Esophagus muscularis mucosa (tissue), 4 donors: ENCODE data around the gene RHPN2.

ENCODE experiments used
- EP300 ChIP-seq: sonication (generic); formaldehyde crosslinking; IDR thresholded peaks from one replicate; pipeline ENCODE4 v1.6.1; 2017; ENCODE audit warnings: antibody characterized with exemption
- POLR2A ChIP-seq: fragments of 450-650 bp; IDR thresholded peaks from one replicate; pipeline ENCODE4 v1.6.1; 2017; ENCODE audit warnings: antibody characterized with exemption, moderate library complexity, mild to moderate bottlenecking, low read depth
- POLR2AphosphoS5 ChIP-seq, 2 donors: sonication (generic); formaldehyde crosslinking; IDR thresholded peaks; one replicate each; pipeline ENCODE4 v1.6.1; 2017; ENCODE audit warnings: antibody characterized with exemption in 2 of 2
- TF ChIP-seq, protein P1 (sequence below), 3 experiments: fragments of 200-600 bp in 2 of 3; fragments of 450-650 bp in 1 of 3; sonication (generic) in 2 of 3; IDR thresholded peaks; one replicate each; pipeline ENCODE4 v1.5.1; 2017 to 2019; ENCODE audit warnings: antibody characterized with exemption in 3 of 3, mild to moderate bottlenecking in 2 of 3, moderate library complexity in 1 of 3

- TF ChIP-seq, protein P1, sequence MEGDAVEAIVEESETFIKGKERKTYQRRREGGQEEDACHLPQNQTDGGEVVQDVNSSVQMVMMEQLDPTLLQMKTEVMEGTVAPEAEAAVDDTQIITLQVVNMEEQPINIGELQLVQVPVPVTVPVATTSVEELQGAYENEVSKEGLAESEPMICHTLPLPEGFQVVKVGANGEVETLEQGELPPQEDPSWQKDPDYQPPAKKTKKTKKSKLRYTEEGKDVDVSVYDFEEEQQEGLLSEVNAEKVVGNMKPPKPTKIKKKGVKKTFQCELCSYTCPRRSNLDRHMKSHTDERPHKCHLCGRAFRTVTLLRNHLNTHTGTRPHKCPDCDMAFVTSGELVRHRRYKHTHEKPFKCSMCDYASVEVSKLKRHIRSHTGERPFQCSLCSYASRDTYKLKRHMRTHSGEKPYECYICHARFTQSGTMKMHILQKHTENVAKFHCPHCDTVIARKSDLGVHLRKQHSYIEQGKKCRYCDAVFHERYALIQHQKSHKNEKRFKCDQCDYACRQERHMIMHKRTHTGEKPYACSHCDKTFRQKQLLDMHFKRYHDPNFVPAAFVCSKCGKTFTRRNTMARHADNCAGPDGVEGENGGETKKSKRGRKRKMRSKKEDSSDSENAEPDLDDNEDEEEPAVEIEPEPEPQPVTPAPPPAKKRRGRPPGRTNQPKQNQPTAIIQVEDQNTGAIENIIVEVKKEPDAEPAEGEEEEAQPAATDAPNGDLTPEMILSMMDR (IDR thresholded peaks at IDR 0.05): no peak
- TF ChIP-seq POLR2A: no peak
- no peak for TF ChIP-seq POLR2AphosphoS5 (IDR thresholded peaks at IDR 0.05)
- no peak for TF ChIP-seq EP300
These were observed 28.9 kb upstream of the RHPN2 start for GRCh38 chr19:33093420-33094210.
